Measurements from ENCODE around the gene SMIM13.
A peak's percentile ranks its signal among the peaks of the same experiment; 100 is the strongest.

Gene SMIM13

GRCh38 chr6:11129908-11130565 is 36.4 kb downstream of the SMIM13 start:
- no peak overlapping the region for H3K4me3 Mint-ChIP-seq
- peaks cover 19% of the 10 kb centered on the region for H3K4me1 Mint-ChIP-seq
- H3K27ac Mint-ChIP-seq, result no peak overlapping the region
- H3K36me3 Mint-ChIP-seq, result peaks cover 17% of the 10 kb centered on the region
- no peaks in the 10 kb centered on the region for H3K27me3 Mint-ChIP-seq
- no peaks in the 10 kb centered on the region for H3K9me3 Mint-ChIP-seq

- H3K4me1 Mint-ChIP-seq, result peaks cover 19% of the 10 kb centered on the region
- H3K27me3 Mint-ChIP-seq, result no peaks in the 10 kb centered on the region
- peaks cover 20% of the 10 kb centered on the region for H3K36me3 Mint-ChIP-seq
- H3K4me3 Mint-ChIP-seq, result no peak overlapping the region
- H3K9me3 Mint-ChIP-seq, result no peaks in the 10 kb centered on the region
- H3K27ac Mint-ChIP-seq, result no peak overlapping the region
These were observed 37.0 kb downstream of the SMIM13 start for GRCh38 chr6:11130605-11131004.

GRCh38 chr6:11132194-11132888 is 38.7 kb downstream of the SMIM13 start:
- Mint-ChIP-seq H3K4me1 (peaks cover 19% of the 10 kb centered on the region), H3K9me3 (no peaks in the 10 kb centered on the region), H3K27ac (no peak overlapping the region), H3K27me3 (no peaks in the 10 kb centered on the region), H3K36me3 (peaks cover 13% of the 10 kb centered on the region), H3K4me3 (no peak overlapping the region)

- Mint-ChIP-seq H3K27ac (no peak overlapping the region), H3K4me3 (no peak overlapping the region), H3K27me3 (no peaks in the 10 kb centered on the region), H3K9me3 (no peaks in the 10 kb centered on the region), H3K36me3 (peaks cover 12% of the 10 kb centered on the region), H3K4me1 (peaks cover 19% of the 10 kb centered on the region)
These were observed 39.6 kb downstream of the SMIM13 start for GRCh38 chr6:11133281-11133680.

- no peaks in the 10 kb centered on the region for H3K9me3 Mint-ChIP-seq
These were observed 43.2 kb downstream of the SMIM13 start for GRCh38 chr6:11136809-11137208.

GRCh38 chr6:11139051-11139960 is 45.7 kb downstream of the SMIM13 start:
- H3K4me3 Mint-ChIP-seq, result no peak overlapping the region
- H3K27ac Mint-ChIP-seq, result peak overlapping the region; percentile 20

More at GRCh38 chr6:11136809-11137208, 43.2 kb downstream of the SMIM13 start:
- no peak overlapping the region for H3K27ac Mint-ChIP-seq
- H3K27me3 Mint-ChIP-seq, result no peaks in the 10 kb centered on the region
- peaks cover 8% of the 10 kb centered on the region for H3K36me3 Mint-ChIP-seq
- peaks cover 14% of the 10 kb centered on the region for H3K4me1 Mint-ChIP-seq
- H3K4me3 Mint-ChIP-seq, result no peak overlapping the region

GRCh38 chr6:11140056-11140455 is 46.4 kb downstream of the SMIM13 start:
- no peak overlapping the region for H3K27ac Mint-ChIP-seq
- no peaks in the 10 kb centered on the region for H3K27me3 Mint-ChIP-seq
- no peaks in the 10 kb centered on the region for H3K9me3 Mint-ChIP-seq
- peaks cover 3% of the 10 kb centered on the region for H3K36me3 Mint-ChIP-seq
- H3K4me1 Mint-ChIP-seq, result peaks cover 14% of the 10 kb centered on the region
- no peak overlapping the region for H3K4me3 Mint-ChIP-seq

More at GRCh38 chr6:11139051-11139960, 45.7 kb downstream of the SMIM13 start:
- Mint-ChIP-seq H3K27me3 (no peaks in the 10 kb centered on the region), H3K9me3 (no peaks in the 10 kb centered on the region), H3K4me1 (peaks cover 14% of the 10 kb centered on the region), H3K36me3 (peaks cover 8% of the 10 kb centered on the region)

GRCh38 chr6:11141295-11141694 is 47.7 kb downstream of the SMIM13 start:
- Mint-ChIP-seq H3K27me3 (no peaks in the 10 kb centered on the region), H3K27ac (no peak overlapping the region), H3K9me3 (no peaks in the 10 kb centered on the region), H3K4me1 (peaks cover 14% of the 10 kb centered on the region), H3K36me3 (no peaks in the 10 kb centered on the region), H3K4me3 (no peak overlapping the region)

- no peak overlapping the region for H3K27ac Mint-ChIP-seq
- no peaks in the 10 kb centered on the region for H3K27me3 Mint-ChIP-seq
- no peak overlapping the region for H3K4me3 Mint-ChIP-seq
- no peaks in the 10 kb centered on the region for H3K36me3 Mint-ChIP-seq
- peaks cover 14% of the 10 kb centered on the region for H3K4me1 Mint-ChIP-seq
- H3K9me3 Mint-ChIP-seq, result no peaks in the 10 kb centered on the region
These were observed 48.8 kb downstream of the SMIM13 start for GRCh38 chr6:11142296-11143027.

GRCh38 chr6:11143394-11144371 is 50.0 kb downstream of the SMIM13 start:
- H3K27ac Mint-ChIP-seq, result no peak overlapping the region
- peaks cover 11% of the 10 kb centered on the region for H3K4me1 Mint-ChIP-seq
- H3K9me3 Mint-ChIP-seq, result no peaks in the 10 kb centered on the region
- H3K4me3 Mint-ChIP-seq, result no peak overlapping the region
- H3K36me3 Mint-ChIP-seq, result peaks cover 2% of the 10 kb centered on the region
- no peaks in the 10 kb centered on the region for H3K27me3 Mint-ChIP-seq

GRCh38 chr6:11144393-11144851 is 50.8 kb downstream of the SMIM13 start:
- Mint-ChIP-seq H3K4me3 (no peak overlapping the region), H3K4me1 (peaks cover 4% of the 10 kb centered on the region), H3K36me3 (peaks cover 2% of the 10 kb centered on the region), H3K9me3 (no peaks in the 10 kb centered on the region), H3K27ac (no peak overlapping the region), H3K27me3 (no peaks in the 10 kb centered on the region)

GRCh38 chr6:11146117-11146826 is 52.6 kb downstream of the SMIM13 start:
- Mint-ChIP-seq H3K27ac (no peak overlapping the region), H3K4me1 (no peaks in the 10 kb centered on the region), H3K36me3 (peaks cover 5% of the 10 kb centered on the region), H3K27me3 (no peaks in the 10 kb centered on the region), H3K9me3 (no peaks in the 10 kb centered on the region), H3K4me3 (no peak overlapping the region)

GRCh38 chr6:11149551-11149950 is 55.9 kb downstream of the SMIM13 start:
- peaks cover 5% of the 10 kb centered on the region for H3K36me3 Mint-ChIP-seq
- H3K27ac Mint-ChIP-seq, result no peak overlapping the region
- H3K27me3 Mint-ChIP-seq, result peaks cover 5% of the 10 kb centered on the region
- H3K9me3 Mint-ChIP-seq, result no peaks in the 10 kb centered on the region
- no peak overlapping the region for H3K4me3 Mint-ChIP-seq
- peaks cover 8% of the 10 kb centered on the region for H3K4me1 Mint-ChIP-seq

- H3K27me3 Mint-ChIP-seq, result peaks cover 5% of the 10 kb centered on the region
- peaks cover 8% of the 10 kb centered on the region for H3K4me1 Mint-ChIP-seq
- peaks cover 5% of the 10 kb centered on the region for H3K36me3 Mint-ChIP-seq
- H3K27ac Mint-ChIP-seq, result no peak overlapping the region
- H3K9me3 Mint-ChIP-seq, result no peaks in the 10 kb centered on the region
- H3K4me3 Mint-ChIP-seq, result no peak overlapping the region
These were observed 57.9 kb downstream of the SMIM13 start for GRCh38 chr6:11151488-11151887.

Data from activated naive CD4-positive, alpha-beta T cell treated with anti-CD3 and anti-CD28 coated beads, Interleukin-2, amount 50 U/mL, for 24 hours (primary cell).